ENCODE results near the gene CD99L2. TPM values are rescaled to one million over a fixed set of nuclear protein-coding genes. Genes with fewer than 3 reads are reported as not detected.

The CD99L2 gene
- polyA plus RNA-seq, 3 donors = 40.0 to 45.5 (median 44.9) TPM

GRCh38 chrX:150766351-150767044, 132.0 kb downstream of the CD99L2 start:
- DNase-seq = no peak

GRCh38 chrX:150765782-150766350, 132.6 kb downstream of the CD99L2 start:
- DNase-seq = no peak

- DNase-seq = no peak
These were observed 133.2 kb downstream of the CD99L2 start for GRCh38 chrX:150765237-150765636.

GRCh38 chrX:150763810-150764209, 134.7 kb downstream of the CD99L2 start:
- no peak for DNase-seq

- DNase-seq = no peak
These were observed 135.1 kb downstream of the CD99L2 start for GRCh38 chrX:150763303-150763797.

GRCh38 chrX:150762258-150763165, 136.0 kb downstream of the CD99L2 start:
- no peak for DNase-seq

GRCh38 chrX:150761819-150762216, 136.7 kb downstream of the CD99L2 start:
- DNase-seq = no peak

- no peak for DNase-seq
These were observed 137.2 kb downstream of the CD99L2 start for GRCh38 chrX:150761176-150761818.

GRCh38 chrX:150759568-150760416, 138.7 kb downstream of the CD99L2 start:
- DNase-seq = no peak

GRCh38 chrX:150757371-150757770, 141.1 kb downstream of the CD99L2 start:
- no peak for DNase-seq

- no peak for DNase-seq
These were observed 144.5 kb downstream of the CD99L2 start for GRCh38 chrX:150753968-150754367.

GRCh38 chrX:150753357-150753756, 145.1 kb downstream of the CD99L2 start:
- DNase-seq = no peak

- DNase-seq = no peak
These were observed 146.3 kb downstream of the CD99L2 start for GRCh38 chrX:150752124-150752523.

GRCh38 chrX:150736475-150736874, 162.0 kb downstream of the CD99L2 start:
- DNase-seq = no peak

- no peak for DNase-seq
These were observed 166.7 kb downstream of the CD99L2 start for GRCh38 chrX:150731795-150732194.

- no peak for DNase-seq
These were observed 167.7 kb downstream of the CD99L2 start for GRCh38 chrX:150730719-150731118.

- DNase-seq = no peak
These were observed 168.5 kb downstream of the CD99L2 start for GRCh38 chrX:150729956-150730355.

GRCh38 chrX:150719621-150720020, 178.8 kb downstream of the CD99L2 start:
- DNase-seq = no peak

Data from renal pelvis (tissue), 4 donors.